Mucosa of descending colon (tissue), 3 donors: ENCODE data around the gene MNX1. TPM values are rescaled to one million over a fixed set of nuclear protein-coding genes. Genes with fewer than 3 reads are reported as not detected.

Source experiments
- ATAC-seq: fragments of 200-7000 bp; cut with Tn5 transposase; one replicate; pipeline ENCODE4 v1.9.1; 2020; ENCODE audit warnings: mild to moderate bottlenecking, moderate library complexity
- DNase-seq, 3 donors: peaks; one replicate each; pipeline ENCODE4 v3.0.0-alpha.2; 2020
- H3K36me3 ChIP-seq: fragments of 200-600 bp; one replicate; pipeline ENCODE4 v1.8.0; 2021; ENCODE audit warnings: low read depth, mild to moderate bottlenecking
- H3K4me1 ChIP-seq: fragments of 200-600 bp; one replicate; pipeline ENCODE4 v1.8.0; 2021; ENCODE audit warnings: low read depth, mild to moderate bottlenecking
- H3K4me3 ChIP-seq: fragments of 200-600 bp; one replicate; pipeline ENCODE4 v1.8.0; 2021; ENCODE audit warnings: mild to moderate bottlenecking
- H3K9me3 ChIP-seq: fragments of 200-600 bp; one replicate; pipeline ENCODE4 v1.8.0; 2021; ENCODE audit warnings: mild to moderate bottlenecking
- intact Hi-C, 2 donors: fragments of 100-400 bp; cut with DNase I in 1 of 2; cut with micrococcal nuclease in 1 of 2; formaldehyde crosslinking; loops; one replicate each; pipeline versions ENCODE4 v1.11.0 to v1.11.1; 2022; cut with DNase I, micrococcal nuclease
- total RNA-seq, 3 donors: library from RNA; stranded (reverse); fragmentation: NEBNext Ultra II Directional in 2 of 3; extraction: Animal tissue kit (Norgen Biotek cat#: 25700) in 2 of 3; gene quantifications; one replicate each; pipeline versions ENCODE4 v1.2.1 to v1.2.4, GENCODE V29; 2021 to 2023
- TF ChIP-seq, protein P1 (sequence below): fragments of 200-600 bp; IDR thresholded peaks from one replicate; pipeline ENCODE4 v1.8.0; 2022; ENCODE audit warnings: antibody characterized with exemption, mild to moderate bottlenecking
- donor health status: DM: no; HTN: no; CAD: no; lungs with moderate emphysema.
- donor health status: DM: no; HTN: no; CAD: no.
- donor health status: DM: no; HTN: yes; CAD: no.

MNX1 gene
- total RNA-seq, 3 donors from 2014 or later: 9.7 to 24.9 (median 24.0) TPM

DNA sequence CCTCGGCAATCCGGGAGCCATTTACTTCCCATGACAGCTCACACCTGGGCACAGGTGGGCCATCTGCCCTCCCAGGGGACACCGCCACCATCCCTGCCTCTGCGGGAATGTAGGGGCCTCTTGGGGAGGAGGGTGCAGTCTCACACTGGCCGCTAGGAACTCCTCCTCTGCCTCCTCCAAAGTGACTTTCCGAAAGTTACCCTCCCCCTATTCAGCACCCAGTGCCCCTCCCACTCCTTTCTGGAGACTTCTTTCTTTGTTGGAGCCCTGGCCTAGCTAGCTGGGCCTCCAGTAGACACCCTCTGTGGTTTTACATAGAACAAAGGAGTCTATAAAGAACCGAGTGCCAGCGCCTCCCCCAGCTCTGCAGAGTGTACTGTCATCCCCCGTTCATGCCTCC is 45.8 kb upstream of the MNX1 start:
- Histone ChIP-seq H3K4me1 (no peaks in the 10 kb centered on the region), H3K36me3 (no peaks in the 10 kb centered on the region), H3K9me3 (no peaks in the 10 kb centered on the region), H3K4me3 (no peak overlapping the region)
- ATAC-seq (no peak), DNase-seq (no peak)
- intact Hi-C loops: no loop called here
- TF ChIP-seq, protein P1, sequence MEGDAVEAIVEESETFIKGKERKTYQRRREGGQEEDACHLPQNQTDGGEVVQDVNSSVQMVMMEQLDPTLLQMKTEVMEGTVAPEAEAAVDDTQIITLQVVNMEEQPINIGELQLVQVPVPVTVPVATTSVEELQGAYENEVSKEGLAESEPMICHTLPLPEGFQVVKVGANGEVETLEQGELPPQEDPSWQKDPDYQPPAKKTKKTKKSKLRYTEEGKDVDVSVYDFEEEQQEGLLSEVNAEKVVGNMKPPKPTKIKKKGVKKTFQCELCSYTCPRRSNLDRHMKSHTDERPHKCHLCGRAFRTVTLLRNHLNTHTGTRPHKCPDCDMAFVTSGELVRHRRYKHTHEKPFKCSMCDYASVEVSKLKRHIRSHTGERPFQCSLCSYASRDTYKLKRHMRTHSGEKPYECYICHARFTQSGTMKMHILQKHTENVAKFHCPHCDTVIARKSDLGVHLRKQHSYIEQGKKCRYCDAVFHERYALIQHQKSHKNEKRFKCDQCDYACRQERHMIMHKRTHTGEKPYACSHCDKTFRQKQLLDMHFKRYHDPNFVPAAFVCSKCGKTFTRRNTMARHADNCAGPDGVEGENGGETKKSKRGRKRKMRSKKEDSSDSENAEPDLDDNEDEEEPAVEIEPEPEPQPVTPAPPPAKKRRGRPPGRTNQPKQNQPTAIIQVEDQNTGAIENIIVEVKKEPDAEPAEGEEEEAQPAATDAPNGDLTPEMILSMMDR: no peak

DNA sequence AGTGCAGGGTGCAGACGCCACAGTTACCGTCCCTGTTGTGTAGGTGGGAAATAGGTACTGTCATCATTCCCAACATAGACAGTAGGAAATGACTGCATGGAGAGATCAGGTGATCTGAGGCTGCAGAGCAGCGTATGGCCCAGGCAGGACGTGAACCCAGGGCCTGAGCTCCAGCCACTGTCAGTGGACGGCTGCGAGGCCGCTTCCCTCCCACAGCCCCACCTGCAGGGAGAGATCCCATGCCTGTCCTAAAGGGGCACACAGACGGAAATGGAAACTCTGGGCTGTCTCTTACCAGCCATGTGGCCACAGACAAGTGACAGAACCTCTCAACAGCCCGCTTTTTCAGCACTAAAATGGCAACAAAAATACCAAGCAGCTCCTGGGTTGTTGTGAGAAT is 44.5 kb upstream of the MNX1 start:
- no peaks in the 10 kb centered on the region for H3K36me3 ChIP-seq
- no peaks in the 10 kb centered on the region for H3K4me1 ChIP-seq
- H3K9me3 ChIP-seq: no peaks in the 10 kb centered on the region
- no peak overlapping the region for H3K4me3 ChIP-seq
- DNase-seq: no peak
- intact Hi-C loops: no loop called here
- TF ChIP-seq, protein P1: no peak
- ATAC-seq: no peak

DNA sequence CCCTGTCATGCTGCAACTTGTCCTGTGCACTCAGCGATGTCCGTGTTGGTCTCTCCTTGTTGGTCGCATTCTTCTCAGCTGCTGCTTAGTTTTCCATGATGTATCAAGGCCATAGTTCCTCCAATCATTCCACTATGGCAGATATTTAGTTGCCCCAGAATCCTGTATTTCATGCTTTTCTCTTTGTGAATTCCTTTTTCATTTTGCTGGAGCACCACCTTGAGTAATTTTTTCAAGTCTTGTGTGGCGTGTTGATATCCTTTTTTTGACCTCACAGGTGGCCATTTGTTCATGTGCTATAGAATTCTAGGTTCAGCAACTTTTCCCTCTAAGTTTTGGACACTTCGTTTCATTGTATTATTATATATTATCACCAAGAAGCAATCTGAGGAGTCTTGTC is 42.7 kb upstream of the MNX1 start:
- no peak for ATAC-seq
- intact Hi-C loops: no loop called here
- H3K9me3 ChIP-seq: no peaks in the 10 kb centered on the region

DNA sequence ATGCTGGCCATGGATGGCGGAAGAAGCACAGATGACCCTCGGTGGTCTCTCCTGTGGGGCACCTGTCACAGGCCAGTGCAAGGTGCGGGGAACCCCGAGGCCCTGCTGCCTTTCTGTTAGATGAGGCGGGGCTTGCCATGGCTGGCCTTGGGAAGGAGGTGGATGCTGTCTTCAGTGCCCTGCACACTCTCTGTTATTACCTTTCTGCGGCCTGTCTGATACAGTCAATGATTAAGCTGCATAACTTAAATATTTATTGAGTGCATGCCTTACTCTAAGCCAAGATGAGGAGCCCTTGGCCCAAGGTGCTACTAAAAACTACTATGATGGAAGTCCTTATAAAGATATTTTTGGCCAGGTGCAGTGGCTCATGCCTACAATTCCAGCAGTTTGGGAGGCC is 36.7 kb upstream of the MNX1 start:
- ATAC-seq (no peak), DNase-seq (no peak)
- no peak overlapping the region for H3K4me3 ChIP-seq
- no peaks in the 10 kb centered on the region for H3K36me3 ChIP-seq
- intact Hi-C loops: no loop called here
- no peaks in the 10 kb centered on the region for H3K9me3 ChIP-seq
- no peaks in the 10 kb centered on the region for H3K4me1 ChIP-seq
- TF ChIP-seq, protein P1: no peak

More for the DNA sequence above, 42.7 kb upstream of the MNX1 start:
- no peak for DNase-seq
- TF ChIP-seq, protein P1: no peak
- Histone ChIP-seq H3K4me3 (no peak overlapping the region), H3K4me1 (no peaks in the 10 kb centered on the region), H3K36me3 (no peaks in the 10 kb centered on the region)

DNA sequence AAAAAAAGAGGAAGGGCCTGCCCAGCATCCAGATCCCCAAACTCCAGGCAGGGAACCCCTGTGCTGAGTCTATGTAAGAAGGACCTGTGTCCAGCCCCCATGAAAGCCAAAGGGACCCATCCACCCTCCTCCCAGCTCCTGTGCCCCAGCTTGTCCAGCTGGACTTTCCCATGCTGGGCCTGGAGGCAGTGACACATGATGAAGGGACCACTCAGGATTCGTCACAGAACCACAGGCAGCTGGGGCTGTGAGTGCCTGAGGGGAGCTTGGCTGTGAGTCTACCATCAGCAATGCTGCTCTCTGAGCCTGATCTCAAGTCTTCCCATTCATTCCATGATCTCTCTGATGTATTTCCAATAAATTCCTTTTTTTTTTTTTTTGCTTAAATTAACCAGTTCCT is 36.2 kb upstream of the MNX1 start:
- Histone ChIP-seq H3K4me3 (no peak overlapping the region), H3K36me3 (no peaks in the 10 kb centered on the region), H3K9me3 (no peaks in the 10 kb centered on the region), H3K4me1 (no peaks in the 10 kb centered on the region)
- ATAC-seq: no peak
- TF ChIP-seq, protein P1: no peak
- no peak for DNase-seq
- intact Hi-C loops: no loop called here
